Karpas-422 (cell line): ENCODE data around the gene PLB1. TPM values are rescaled to one million over a fixed set of nuclear protein-coding genes. Genes with fewer than 3 reads are reported as not detected.

Source experiments
- DNase-seq: peaks from one replicate; pipeline ENCODE4 v3.0.0-alpha.2; 2015
- H2AFZ ChIP-seq: fragments of 200-600 bp; sonication (generic); 2 replicates; pipeline ENCODE4 v1.6.1; 2014; ENCODE audit warnings: antibody characterized with exemption, low read length, mixed read lengths
- H3K27ac ChIP-seq: fragments of 200-600 bp; sonication (generic); 2 replicates; pipeline ENCODE4 v1.5.1; 2014; ENCODE audit warnings: mild to moderate bottlenecking, low read length, moderate library complexity
- H3K27me3 ChIP-seq: fragments of 200-600 bp; sonication (generic); 2 replicates; pipeline ENCODE4 v1.6.1; 2014; ENCODE audit warnings: low read length, mixed read lengths
- H3K36me3 ChIP-seq: fragments of 200-600 bp; sonication (generic); 2 replicates; pipeline ENCODE4 v1.6.1; 2014; ENCODE audit warnings: low read length, mixed read lengths; ENCODE audit not compliant: insufficient read depth
- H3K4me1 ChIP-seq: fragments of 200-600 bp; sonication (generic); 2 replicates; pipeline ENCODE4 v1.6.1; 2014; ENCODE audit warnings: mild to moderate bottlenecking, low read length, mixed read lengths
- H3K4me2 ChIP-seq: fragments of 200-600 bp; sonication (generic); 2 replicates; pipeline ENCODE4 v1.6.1; 2014; ENCODE audit warnings: low read length, low read depth, mild to moderate bottlenecking; ENCODE audit not compliant: poor library complexity, severe bottlenecking
- H3K4me3 ChIP-seq: fragments of 200-600 bp; sonication (generic); 2 replicates; pipeline ENCODE4 v1.5.1; 2014; ENCODE audit warnings: mild to moderate bottlenecking, antibody characterized with exemption, low read length, mixed read lengths
- H3K79me2 ChIP-seq: fragments of 200-600 bp; sonication (generic); 2 replicates; pipeline ENCODE4 v1.6.1; 2014; ENCODE audit warnings: mild to moderate bottlenecking, low read length, mixed read lengths
- H3K9ac ChIP-seq: fragments of 200-600 bp; sonication (generic); 2 replicates; pipeline ENCODE4 v1.6.0; 2014; ENCODE audit warnings: low read length
- H3K9me2 ChIP-seq: fragments of 200-600 bp; sonication (generic), shearing (Covaris generic); replicated peaks from 2 replicates; pipeline ENCODE4 v1.6.0; 2014; ENCODE audit warnings: mild to moderate bottlenecking, low read length, moderate library complexity; ENCODE audit not compliant: insufficient read depth
- H3K9me3 ChIP-seq: fragments of 300-700, 200-600 bp; sonication (generic); 2 replicates; pipeline ENCODE4 v1.6.1; 2014; ENCODE audit warnings: low read length, mixed read lengths
- H4K20me1 ChIP-seq: fragments of 200-600 bp; sonication (generic); 2 replicates; pipeline ENCODE4 v1.6.1; 2014; ENCODE audit warnings: mild to moderate bottlenecking, antibody characterized with exemption, low read length, low read depth; ENCODE audit not compliant: insufficient read depth
- total RNA-seq: library from RNA; depleted of rRNA; stranded (reverse); fragments of >200 nt; shearing (Covaris generic); gene quantifications from 2 replicates; pipeline ENCODE4 v1.2.3, GENCODE V29; 2014; ENCODE audit warnings: low replicate concordance

The PLB1 gene
- total RNA-seq, 1 experiment from 2014 or later = not detected

DNA sequence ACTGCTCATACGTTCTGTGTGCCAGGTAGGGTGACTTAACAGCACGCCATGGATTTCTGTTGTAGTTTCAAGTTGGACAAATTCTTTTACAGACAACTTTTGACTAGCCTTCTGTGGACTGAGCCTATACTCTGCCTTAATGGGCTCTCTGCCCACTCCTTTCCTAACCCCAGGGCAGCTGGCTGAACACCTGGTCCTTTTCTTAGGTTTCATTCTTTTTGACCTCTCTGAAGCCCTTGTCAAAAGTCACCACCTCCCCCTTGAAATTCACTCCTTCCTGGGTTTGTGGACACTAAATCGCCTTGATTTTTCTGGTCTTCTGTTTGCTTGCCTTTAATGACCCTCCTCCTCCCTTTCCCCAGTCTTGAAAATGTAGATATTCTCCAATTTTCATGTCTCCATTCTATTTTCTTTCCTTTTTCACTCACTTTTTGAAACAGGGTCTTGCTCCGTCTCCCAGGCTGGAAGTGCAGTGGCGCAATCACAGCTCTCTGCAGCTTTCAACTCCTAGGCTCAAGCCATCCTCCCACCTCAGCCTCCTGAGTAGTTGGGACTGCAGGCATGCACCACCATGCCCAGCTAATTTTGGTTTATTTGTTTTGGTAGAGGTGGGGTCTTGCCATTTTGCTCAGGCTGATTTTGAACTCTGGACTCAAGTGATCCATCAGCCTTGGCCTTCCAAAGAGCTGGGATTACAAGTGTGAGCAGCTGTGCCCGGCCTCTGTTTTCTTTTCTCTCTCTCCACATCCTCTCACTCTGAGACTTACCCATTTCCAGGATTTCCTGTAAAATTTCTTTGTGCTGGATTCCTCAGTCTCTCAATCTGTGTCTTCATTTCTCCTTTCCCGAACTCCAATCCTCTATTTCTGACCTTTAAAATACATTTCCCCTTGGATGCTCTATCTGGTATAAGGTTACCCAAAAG, 112.9 kb downstream of the PLB1 start:
- Histone ChIP-seq H4K20me1 (no peaks in the 10 kb centered on the region), H3K9me2 (no peaks in the 10 kb centered on the region), H2AFZ (no peak overlapping the region), H3K79me2 (no peaks in the 10 kb centered on the region), H3K4me3 (no peak overlapping the region), H3K4me1 (no peaks in the 10 kb centered on the region), H3K27me3 (no peaks in the 10 kb centered on the region), H3K36me3 (no peaks in the 10 kb centered on the region), H3K4me2 (no peak overlapping the region), H3K9ac (no peak overlapping the region), H3K9me3 (no peaks in the 10 kb centered on the region), H3K27ac (no peak overlapping the region)
- no peak for DNase-seq

DNA sequence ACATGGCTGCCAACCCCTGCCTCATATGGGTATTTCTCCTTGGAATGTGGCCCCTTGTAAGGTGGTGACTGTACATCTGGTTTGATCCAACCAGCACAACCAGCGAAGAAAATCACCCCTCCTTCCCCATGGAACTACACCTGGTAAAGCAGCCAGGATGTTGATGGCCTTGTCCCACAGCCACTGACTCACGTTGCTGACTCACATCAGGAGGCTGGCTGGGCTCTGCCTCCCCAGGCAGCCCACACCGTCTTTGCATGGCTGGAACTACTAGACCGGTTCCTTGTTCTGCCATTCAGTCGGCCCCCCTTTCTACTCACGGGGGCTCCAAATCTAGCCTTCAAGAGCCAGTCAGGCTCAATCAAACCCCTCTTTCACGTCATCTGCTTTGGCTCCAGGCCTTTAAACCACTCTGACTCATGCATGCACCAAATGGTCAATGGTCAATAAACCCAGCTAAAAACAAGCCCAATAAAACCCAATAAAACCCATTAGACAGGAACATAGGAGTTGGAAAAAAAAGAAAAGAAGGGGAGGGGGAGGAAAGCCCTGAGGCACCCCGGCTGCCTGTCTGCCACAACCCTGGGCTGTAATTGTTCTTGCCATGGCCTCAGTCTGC, 114.8 kb downstream of the PLB1 start:
- Histone ChIP-seq H3K79me2 (no peaks in the 10 kb centered on the region), H3K9ac (no peak overlapping the region), H3K9me2 (no peaks in the 10 kb centered on the region), H3K4me2 (no peak overlapping the region), H3K36me3 (no peaks in the 10 kb centered on the region), H3K4me3 (no peak overlapping the region), H4K20me1 (no peaks in the 10 kb centered on the region), H3K27ac (no peak overlapping the region), H3K9me3 (no peaks in the 10 kb centered on the region), H2AFZ (no peak overlapping the region), H3K27me3 (no peaks in the 10 kb centered on the region), H3K4me1 (no peaks in the 10 kb centered on the region)
- no peak for DNase-seq

DNA sequence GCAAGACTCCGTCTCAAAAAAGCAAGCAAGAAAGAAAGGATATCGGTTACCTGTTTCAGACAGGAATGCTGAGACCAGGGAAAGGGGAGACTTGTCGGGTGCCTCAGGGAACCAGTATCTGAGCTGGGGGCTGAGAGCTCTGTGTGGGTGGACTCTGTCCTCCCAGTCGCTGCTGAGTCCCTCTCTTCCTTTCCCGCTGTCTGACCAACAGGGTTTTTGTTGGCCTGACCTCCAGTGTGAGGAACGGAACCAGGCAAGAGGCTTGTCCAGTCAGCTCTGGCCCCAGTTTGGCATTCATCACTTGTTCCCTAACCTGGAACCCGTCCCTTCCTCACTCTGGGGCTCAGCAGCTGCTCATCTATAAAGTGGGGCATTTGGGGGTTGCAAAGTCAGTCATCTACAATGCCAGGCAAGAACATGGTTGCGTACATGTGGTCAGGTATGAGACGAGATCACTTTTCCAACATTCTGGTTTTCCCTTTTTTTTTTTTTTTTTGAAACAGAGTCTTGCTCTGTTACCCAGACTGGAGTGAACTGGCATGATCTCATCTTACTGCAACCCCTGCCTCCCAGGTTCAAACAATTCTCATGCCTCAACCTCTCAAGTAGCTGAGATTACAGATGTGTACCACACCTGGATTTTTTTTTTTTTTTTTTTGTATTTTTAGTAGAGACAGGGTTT, 116.4 kb downstream of the PLB1 start:
- no peaks in the 10 kb centered on the region for H4K20me1 ChIP-seq
- H3K9me3 ChIP-seq = no peaks in the 10 kb centered on the region
- H3K27ac ChIP-seq = no peak overlapping the region
- no peaks in the 10 kb centered on the region for H3K27me3 ChIP-seq
- no peaks in the 10 kb centered on the region for H3K36me3 ChIP-seq
- no peak for DNase-seq
- H2AFZ ChIP-seq = no peak overlapping the region
- H3K9ac ChIP-seq = no peak overlapping the region
- no peaks in the 10 kb centered on the region for H3K4me1 ChIP-seq
- H3K4me3 ChIP-seq = no peak overlapping the region
- no peaks in the 10 kb centered on the region for H3K79me2 ChIP-seq
- no peaks in the 10 kb centered on the region for H3K9me2 ChIP-seq
- no peak overlapping the region for H3K4me2 ChIP-seq

DNA sequence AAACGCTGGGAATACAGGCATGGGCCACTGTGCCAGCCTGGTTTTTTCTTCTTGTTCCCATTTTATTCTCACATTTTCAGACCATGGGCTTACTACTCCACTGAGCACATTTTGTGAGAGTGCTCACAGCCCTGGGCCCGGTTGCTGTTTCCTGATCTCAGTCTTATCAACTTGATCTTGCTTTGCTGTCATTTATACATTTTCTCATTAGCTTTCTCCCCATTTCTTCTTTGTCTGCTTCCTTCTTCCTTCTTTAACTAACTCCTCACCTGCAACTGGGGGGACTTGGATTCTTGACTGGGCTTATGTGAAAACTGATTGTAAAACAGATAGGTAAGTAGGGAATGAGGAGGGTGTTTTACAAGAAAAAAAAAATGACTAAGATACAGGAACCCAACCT, 117.3 kb downstream of the PLB1 start:
- H4K20me1 ChIP-seq = no peaks in the 10 kb centered on the region
- DNase-seq = no peak
- no peaks in the 10 kb centered on the region for H3K79me2 ChIP-seq
- no peak overlapping the region for H3K4me3 ChIP-seq
- no peak overlapping the region for H3K4me2 ChIP-seq
- no peaks in the 10 kb centered on the region for H3K9me2 ChIP-seq
- H3K27me3 ChIP-seq = no peaks in the 10 kb centered on the region
- no peaks in the 10 kb centered on the region for H3K36me3 ChIP-seq
- no peak overlapping the region for H2AFZ ChIP-seq
- H3K9ac ChIP-seq = no peak overlapping the region
- H3K9me3 ChIP-seq = no peaks in the 10 kb centered on the region
- no peaks in the 10 kb centered on the region for H3K4me1 ChIP-seq
- no peak overlapping the region for H3K27ac ChIP-seq

DNA sequence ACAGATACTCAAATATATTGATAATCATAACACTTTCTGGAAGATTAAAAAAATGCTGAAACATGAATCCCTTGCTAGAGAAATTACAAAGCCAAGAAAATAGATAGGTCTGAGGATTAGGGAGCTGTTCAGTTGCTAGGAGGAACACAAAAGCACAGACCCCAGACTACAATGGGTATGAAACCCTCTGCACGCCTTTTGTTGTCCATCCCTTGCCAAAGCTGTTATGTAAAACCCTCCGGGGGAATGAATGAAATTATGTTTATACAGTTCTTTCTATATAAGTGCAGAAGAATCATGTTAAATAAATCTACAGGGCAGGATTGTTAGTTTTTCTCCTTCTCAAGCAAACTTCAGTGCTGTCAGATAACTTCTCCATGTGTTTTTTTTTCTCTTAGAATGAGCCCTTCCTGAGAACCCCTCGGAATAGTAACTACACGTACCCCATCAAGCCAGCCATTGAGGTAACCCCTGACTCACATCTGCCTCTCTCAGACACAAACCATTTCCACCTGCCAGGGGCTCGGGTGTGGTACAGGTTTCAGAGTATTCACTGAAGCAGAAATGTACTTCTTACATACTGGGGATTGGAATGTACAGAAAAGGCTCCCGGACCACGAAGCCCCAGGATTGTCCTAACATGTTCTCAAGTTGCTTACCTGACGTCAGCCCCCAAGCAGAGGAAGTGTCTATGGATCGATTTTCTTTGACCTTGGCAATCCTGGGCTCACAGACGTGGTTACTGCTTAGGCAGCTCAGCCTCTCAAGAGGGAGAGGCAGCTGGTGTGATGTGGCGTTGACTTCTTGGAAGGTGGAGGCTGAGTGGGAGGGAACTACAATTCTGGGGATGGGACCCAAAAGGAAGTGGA, 118.0 kb downstream of the PLB1 start:
- H3K4me2 ChIP-seq = no peak overlapping the region
- no peaks in the 10 kb centered on the region for H3K9me2 ChIP-seq
- no peaks in the 10 kb centered on the region for H3K9me3 ChIP-seq
- no peaks in the 10 kb centered on the region for H3K79me2 ChIP-seq
- no peaks in the 10 kb centered on the region for H3K27me3 ChIP-seq
- no peak for DNase-seq
- no peaks in the 10 kb centered on the region for H3K36me3 ChIP-seq
- no peak overlapping the region for H2AFZ ChIP-seq
- H3K4me1 ChIP-seq = no peaks in the 10 kb centered on the region
- no peak overlapping the region for H3K9ac ChIP-seq
- H3K4me3 ChIP-seq = no peak overlapping the region
- H3K27ac ChIP-seq = no peak overlapping the region
- H4K20me1 ChIP-seq = no peaks in the 10 kb centered on the region

DNA sequence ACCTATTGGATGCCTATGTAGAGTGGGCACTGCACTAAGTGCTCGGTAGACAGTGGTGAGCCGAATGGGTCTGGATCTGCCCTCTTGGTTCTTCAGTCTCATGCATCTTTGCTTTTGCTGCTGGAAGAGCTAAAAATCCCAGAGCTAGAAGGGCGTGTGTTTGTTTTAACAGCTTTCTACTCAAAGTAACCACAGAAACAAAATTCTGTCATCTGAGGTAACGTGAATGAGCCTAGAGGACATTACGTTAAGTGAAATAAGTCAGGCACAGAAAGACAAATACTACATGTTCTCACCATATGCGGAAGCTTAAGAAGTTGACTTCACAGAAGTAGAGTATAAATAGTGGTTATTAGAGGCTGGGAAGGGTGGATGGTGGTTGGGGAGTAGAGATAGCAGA, 119.8 kb downstream of the PLB1 start:
- Histone ChIP-seq H3K36me3 (no peaks in the 10 kb centered on the region), H4K20me1 (no peaks in the 10 kb centered on the region), H3K27me3 (no peaks in the 10 kb centered on the region), H3K27ac (no peak overlapping the region), H3K9ac (no peak overlapping the region), H3K9me2 (no peaks in the 10 kb centered on the region), H3K4me3 (no peak overlapping the region), H3K79me2 (no peaks in the 10 kb centered on the region), H3K4me2 (no peak overlapping the region), H3K9me3 (no peaks in the 10 kb centered on the region), H2AFZ (no peak overlapping the region), H3K4me1 (no peaks in the 10 kb centered on the region)
- no peak for DNase-seq

DNA sequence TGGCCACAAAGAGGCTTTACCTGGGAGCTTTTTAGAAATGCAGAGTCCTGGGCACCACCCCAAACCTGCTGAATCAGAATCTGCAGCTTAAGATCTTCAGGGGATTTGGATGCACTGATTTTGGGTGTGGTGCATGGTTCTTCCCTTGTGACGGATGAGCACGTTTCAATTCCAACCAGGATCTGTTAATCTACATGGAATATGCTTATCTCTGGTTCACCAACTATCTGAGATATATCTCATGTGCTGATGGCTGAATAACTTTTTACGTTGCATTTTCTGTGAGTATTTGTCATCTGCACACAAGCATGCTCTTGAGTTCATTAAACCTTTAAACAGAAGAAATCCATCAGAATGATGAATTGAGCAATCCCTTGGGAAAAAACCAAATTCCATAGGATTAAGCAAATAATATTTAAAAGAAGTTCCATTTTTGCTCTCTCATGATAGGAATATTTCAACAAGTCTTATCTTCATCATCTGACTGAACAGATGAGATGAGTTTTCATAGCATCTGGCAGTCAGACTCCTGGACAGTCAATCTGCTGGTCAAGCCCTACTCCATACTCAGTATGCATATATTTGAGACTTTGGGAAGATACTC, 120.6 kb downstream of the PLB1 start:
- Histone ChIP-seq H3K27ac (no peak overlapping the region), H3K4me1 (no peaks in the 10 kb centered on the region)

More for the DNA sequence above, 120.6 kb downstream of the PLB1 start:
- no peaks in the 10 kb centered on the region for H4K20me1 ChIP-seq
- H3K79me2 ChIP-seq = no peaks in the 10 kb centered on the region
- no peaks in the 10 kb centered on the region for H3K9me2 ChIP-seq
- no peak overlapping the region for H3K9ac ChIP-seq
- no peak overlapping the region for H3K4me3 ChIP-seq
- H2AFZ ChIP-seq = no peak overlapping the region
- H3K4me2 ChIP-seq = no peak overlapping the region
- no peaks in the 10 kb centered on the region for H3K36me3 ChIP-seq
- DNase-seq = no peak
- H3K27me3 ChIP-seq = no peaks in the 10 kb centered on the region
- no peaks in the 10 kb centered on the region for H3K9me3 ChIP-seq
